SK-N-MC (cell line): Measurements from ENCODE around the gene LIMK2.

Experiments used
- EZH2 ChIP-seq: fragments of 200-600 bp; sonication (generic); IDR thresholded peaks from one replicate; pipeline ENCODE4 v1.6.1; 2017; ENCODE audit warnings: antibody characterized with exemption
- FOXP2 ChIP-seq: optimal IDR thresholded peaks from 2 replicates; pipeline ENCODE3; 2011; ENCODE audit warnings: mild to moderate bottlenecking, moderate library complexity; ENCODE audit not compliant: insufficient read depth; ENCODE audit errors: extremely low read length, control extremely low read depth
- POLR2AphosphoS5 ChIP-seq: IDR thresholded peaks from 2 replicates; pipeline ENCODE4 v1.6.1; 2012; ENCODE audit warnings: mild to moderate bottlenecking, low read depth, low read length, borderline replicate concordance

DNA sequence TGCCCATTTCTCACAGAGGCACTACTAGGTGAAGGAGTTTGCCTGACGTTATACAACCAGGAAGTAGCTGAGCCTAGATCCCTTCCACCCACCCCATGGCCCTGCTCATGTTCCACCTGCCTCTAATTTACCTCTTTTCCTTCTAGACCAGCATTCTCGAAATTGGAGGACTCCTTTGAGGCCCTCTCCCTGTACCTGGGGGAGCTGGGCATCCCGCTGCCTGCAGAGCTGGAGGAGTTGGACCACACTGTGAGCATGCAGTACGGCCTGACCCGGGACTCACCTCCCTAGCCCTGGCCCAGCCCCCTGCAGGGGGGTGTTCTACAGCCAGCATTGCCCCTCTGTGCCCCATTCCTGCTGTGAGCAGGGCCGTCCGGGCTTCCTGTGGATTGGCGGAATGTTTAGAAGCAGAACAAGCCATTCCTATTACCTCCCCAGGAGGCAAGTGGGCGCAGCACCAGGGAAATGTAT lies 66.1 kb downstream of the LIMK2 start:
- no peak for TF ChIP-seq EZH2
- no peak for TF ChIP-seq POLR2AphosphoS5
- no peak for TF ChIP-seq FOXP2
